ENCODE measurements around the gene RNF217.

DNA sequence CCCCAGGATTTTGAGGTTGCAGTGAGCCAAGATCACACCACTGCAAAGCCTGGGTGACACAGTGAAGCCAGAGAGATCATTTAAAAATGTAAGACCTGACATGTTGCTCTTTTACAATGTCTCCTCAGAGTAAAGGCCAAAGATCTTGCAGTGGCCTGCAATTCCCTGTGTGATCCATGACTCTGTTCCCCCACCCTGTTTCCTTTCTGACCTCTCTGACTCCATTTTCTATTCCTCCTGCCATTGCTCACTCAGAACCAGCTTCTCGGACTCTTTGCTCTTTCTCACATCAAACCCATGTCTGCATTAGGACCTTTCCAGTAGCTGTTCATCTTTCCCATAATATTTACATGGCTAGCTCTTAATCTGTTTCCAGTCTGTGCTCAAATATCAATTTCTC is 28.8 kb downstream of the RNF217 start:
- TF ChIP-seq POLR2AphosphoS5 (IDR thresholded peaks at IDR 0.05; ENCODE audit: borderline replicate concordance, low read depth, low read length) (no peak), EZH2 (IDR thresholded peaks at IDR 0.05) (no peak)

All from SK-N-MC (cell line).